HG03039 (cell line): ENCODE measurements around the gene GEMIN7.

Experiments
- ATAC-seq: cut with Tn5 transposase; IDR thresholded peaks from one replicate; pipeline ENCODE4 v1.9.1; 2021; ENCODE audit warnings: mild to moderate bottlenecking, moderate library complexity; ENCODE audit not compliant: unreplicated experiment

GEMIN7 gene

GRCh38 chr19:45082170-45082569 lies 3.1 kb downstream of the GEMIN7 start:
- no peak for ATAC-seq

- ATAC-seq: no peak
Observed at GRCh38 chr19:45086480-45086879, 7.4 kb downstream of the GEMIN7 start.

- ATAC-seq: no peak
Observed at GRCh38 chr19:45087531-45087930, 8.5 kb downstream of the GEMIN7 start.

DNA sequence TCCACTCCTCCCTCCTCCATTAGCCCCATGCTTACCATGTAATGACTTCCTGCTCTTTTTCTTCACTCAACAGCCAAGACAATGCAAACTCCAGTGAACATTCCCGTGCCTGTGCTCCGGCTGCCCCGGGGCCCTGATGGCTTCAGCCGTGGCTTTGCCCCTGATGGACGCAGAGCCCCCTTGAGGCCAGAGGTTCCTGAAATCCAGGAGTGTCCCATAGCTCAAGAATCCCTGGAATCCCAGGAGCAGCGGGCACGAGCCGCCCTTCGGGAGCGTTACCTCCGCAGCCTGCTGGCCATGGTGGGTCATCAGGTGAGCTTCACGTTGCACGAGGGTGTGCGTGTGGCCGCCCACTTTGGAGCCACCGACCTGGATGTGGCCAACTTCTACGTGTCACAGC lies 11.0 kb downstream of the GEMIN7 start:
- no peak for ATAC-seq

DNA sequence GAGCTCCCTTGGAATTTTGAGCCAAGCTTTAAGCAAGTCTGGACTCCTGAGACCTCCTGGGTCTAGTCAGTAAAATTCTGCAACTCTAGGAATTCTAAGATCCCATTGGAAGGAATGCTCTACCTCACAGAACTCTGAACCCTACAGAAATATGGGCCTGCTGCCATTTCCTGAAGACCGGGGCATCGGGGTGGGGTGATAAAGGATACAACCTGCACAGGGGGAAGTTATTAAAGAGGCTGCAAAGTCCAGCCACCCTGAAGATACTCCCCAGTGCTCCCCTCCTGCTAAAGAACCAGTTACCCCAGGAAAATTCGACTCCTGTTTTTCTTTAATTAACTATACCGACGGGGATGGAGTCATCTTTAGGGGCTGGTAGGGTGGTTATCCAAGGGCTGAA lies 11.5 kb downstream of the GEMIN7 start:
- no peak for ATAC-seq

- peak; percentile 60 for ATAC-seq
Observed at GRCh38 chr19:45091031-45091923, 12.2 kb downstream of the GEMIN7 start.

GRCh38 chr19:45092747-45093678 lies 14.0 kb downstream of the GEMIN7 start, which contains the start of gene PPP1R37:
TSS of gene PPP1R37 (plus strand) at chr19:45093179. CDS start at chr19:45093326, 147 bp downstream.
- peak; percentile 45 for ATAC-seq

GRCh38 chr19:45094137-45094536 lies 15.1 kb downstream of the GEMIN7 start:
- no peak for ATAC-seq

- ATAC-seq: no peak
Observed at GRCh38 chr19:45094707-45095106, 15.6 kb downstream of the GEMIN7 start.

- no peak for ATAC-seq
Observed at GRCh38 chr19:45095496-45096413, 16.7 kb downstream of the GEMIN7 start.

- no peak for ATAC-seq
Observed at GRCh38 chr19:45096700-45097099, 17.6 kb downstream of the GEMIN7 start.

DNA sequence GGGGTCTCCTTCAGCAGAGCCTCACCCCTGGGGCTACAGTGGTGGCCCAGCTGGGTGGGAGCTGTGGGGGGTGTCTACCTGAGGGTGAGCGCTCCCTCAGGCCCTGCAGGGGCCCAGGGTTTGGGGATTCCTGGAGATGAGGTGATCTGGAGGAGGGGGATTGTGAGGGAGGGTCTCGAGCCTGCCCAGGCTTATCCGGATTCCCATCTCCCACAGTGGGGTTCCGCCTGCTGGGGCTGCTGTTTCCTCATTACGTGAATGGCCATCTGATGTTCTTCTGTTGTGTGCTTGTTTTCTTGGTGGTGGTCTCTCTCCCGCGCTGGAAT lies 18.4 kb downstream of the GEMIN7 start:
- ATAC-seq: no peak

DNA sequence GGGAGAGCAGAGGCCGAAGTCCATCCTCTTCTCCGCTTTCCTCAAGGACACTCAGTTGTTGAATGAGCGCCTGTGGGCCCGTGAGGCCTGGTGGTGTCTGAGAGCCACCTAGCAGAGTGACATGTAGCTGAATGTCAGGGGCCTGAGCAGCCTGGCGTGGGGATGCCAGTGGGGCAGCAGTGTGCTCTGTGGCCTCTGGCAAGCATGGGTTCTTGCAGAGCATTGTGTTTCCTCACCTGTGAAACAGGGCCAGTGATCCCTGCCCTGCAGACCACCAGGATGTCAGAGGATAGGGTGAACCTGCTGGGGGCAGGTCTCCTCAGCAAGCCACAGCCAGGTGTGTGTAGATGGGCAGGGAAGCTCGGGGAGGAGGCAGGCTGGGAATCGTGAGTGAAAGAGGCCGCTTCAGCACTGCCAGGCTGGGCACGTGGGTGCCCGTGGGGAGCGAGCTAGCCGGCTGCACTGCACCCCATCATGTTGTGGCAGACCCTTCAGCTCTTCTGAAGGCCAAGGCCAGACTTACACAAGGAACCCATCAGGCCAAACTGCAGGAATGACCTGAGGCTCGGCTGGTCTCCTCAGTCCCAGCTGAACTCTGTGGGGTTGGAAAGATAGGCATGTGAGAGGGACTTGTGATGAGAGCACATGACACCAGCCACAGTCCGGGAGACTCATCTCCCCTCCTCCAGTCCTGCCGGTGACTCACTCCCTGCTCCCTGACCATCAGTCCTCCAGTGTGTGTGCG lies 18.9 kb downstream of the GEMIN7 start:
- ATAC-seq: no peak

- no peak for ATAC-seq
Observed at GRCh38 chr19:45098521-45099466, 19.7 kb downstream of the GEMIN7 start.

- ATAC-seq: no peak
Observed at GRCh38 chr19:45099467-45100191, 20.6 kb downstream of the GEMIN7 start.

- no peak for ATAC-seq
Observed at GRCh38 chr19:45100201-45100600, 21.1 kb downstream of the GEMIN7 start.

- no peak for ATAC-seq
Observed at GRCh38 chr19:45100846-45101252, 21.8 kb downstream of the GEMIN7 start.

- no peak for ATAC-seq
Observed at GRCh38 chr19:45101806-45102205, 22.7 kb downstream of the GEMIN7 start.
